ENCODE data around the gene SGSM2.
A peak's percentile ranks its signal among the peaks of the same experiment; 100 is the strongest.

Gene SGSM2

GRCh38 chr17:2347805-2348685, 10.7 kb downstream of the SGSM2 start:
- peak; percentile 86 for DNase-seq (ENCODE audit: low read depth)
- H3K4me3 ChIP-seq (ENCODE audit: low read length) = no peak overlapping the region
- no peak for TF ChIP-seq CTCF (IDR thresholded peaks at IDR 0.05; ENCODE audit: insufficient read depth, low read depth, low read length, missing control alignments)

- no peak for DNase-seq (ENCODE audit: low read depth)
- H3K4me3 ChIP-seq (ENCODE audit: low read length) = no peak overlapping the region
- TF ChIP-seq CTCF (IDR thresholded peaks at IDR 0.05; ENCODE audit: insufficient read depth, low read depth, low read length, missing control alignments) = no peak
Observed at GRCh38 chr17:2351269-2351668, 14.0 kb downstream of the SGSM2 start.

GRCh38 chr17:2354311-2354710, 17.0 kb downstream of the SGSM2 start:
- H3K4me3 ChIP-seq (ENCODE audit: low read length) = no peak overlapping the region
- no peak for TF ChIP-seq CTCF (IDR thresholded peaks at IDR 0.05; ENCODE audit: insufficient read depth, low read depth, low read length, missing control alignments)
- DNase-seq (ENCODE audit: low read depth) = no peak

GRCh38 chr17:2357237-2357636, 19.9 kb downstream of the SGSM2 start:
- no peak for TF ChIP-seq CTCF (IDR thresholded peaks at IDR 0.05; ENCODE audit: insufficient read depth, low read depth, low read length, missing control alignments)
- H3K4me3 ChIP-seq (ENCODE audit: low read length) = no peak overlapping the region
- no peak for DNase-seq (ENCODE audit: low read depth)

- no peak for DNase-seq (ENCODE audit: low read depth)
- no peak overlapping the region for H3K4me3 ChIP-seq (ENCODE audit: low read length)
- TF ChIP-seq CTCF (IDR thresholded peaks at IDR 0.05; ENCODE audit: insufficient read depth, low read depth, low read length, missing control alignments) = no peak
Observed at GRCh38 chr17:2357931-2358434, 20.7 kb downstream of the SGSM2 start.

GRCh38 chr17:2361010-2361760, 23.9 kb downstream of the SGSM2 start:
- peak; percentile 37 for DNase-seq (ENCODE audit: low read depth)
- no peak overlapping the region for H3K4me3 ChIP-seq (ENCODE audit: low read length)
- TF ChIP-seq CTCF (IDR thresholded peaks at IDR 0.05; ENCODE audit: insufficient read depth, low read depth, low read length, missing control alignments) = no peak

Data from epithelial cell of esophagus (primary cell).